ENCODE measurements around the gene SS18. TPM values are rescaled to one million over a fixed set of nuclear protein-coding genes. Genes with fewer than 3 reads are reported as not detected.

SS18 gene
- total RNA-seq, result 99.3 and 103 TPM in 2 replicates

GRCh38 chr18:26090130-26091046, at the start of gene SS18:
SS18 (minus strand) TSS chr18:26090613; CDS start chr18:26090569, 44 bp downstream.

GRCh38 chr18:26133652-26134051, 43.2 kb upstream of the SS18 start, which contains the start of gene PSMA8:
PSMA8 (plus strand) TSS chr18:26133869; CDS start chr18:26133966, 97 bp downstream.

Other genes with a start within 250 kb of the SS18 start
- gene PSMA8, start 43.3 kb upstream of the SS18 start, total RNA-seq, result not detected in 2 replicates
- 1.2 and 2.5 TPM in 2 replicates for gene TAF4B, start 135.8 kb upstream of the SS18 start, total RNA-seq